K562 (cell line): ENCODE results near the gene AFG1L. TPM values are rescaled to one million over a fixed set of nuclear protein-coding genes. Genes with fewer than 3 reads are reported as not detected.

Source experiments
- CC2D1A ChIP-seq: fragments of 450-650 bp; IDR thresholded peaks from 2 replicates; pipeline ENCODE4 v1.6.1; 2017; ENCODE audit warnings: mild to moderate bottlenecking
- DNMT1 ChIP-seq: fragments of 450-650 bp; IDR thresholded peaks from 2 replicates; pipeline ENCODE4 v1.6.1; 2016; ENCODE audit warnings: antibody characterized with exemption, mild to moderate bottlenecking
- GATA2 ChIP-seq: sonication (generic); formaldehyde crosslinking; IDR thresholded peaks from 2 replicates; pipeline ENCODE4 v1.4.0; 2020; ENCODE audit warnings: mild to moderate bottlenecking, missing genetic modification reagents
- KDM5B ChIP-seq: fragments of 200-600 bp; sonication (generic); IDR thresholded peaks from 2 replicates; pipeline ENCODE4 v1.6.1; 2012; ENCODE audit warnings: low read depth, mild to moderate bottlenecking, moderate library complexity, low read length, control low read depth, inconsistent platforms; ENCODE audit not compliant: insufficient replicate concordance
- MEIS2 ChIP-seq: fragments of 450-650 bp; IDR thresholded peaks from 2 replicates; pipeline ENCODE4 v1.6.1; 2014; ENCODE audit warnings: mild to moderate bottlenecking; ENCODE audit not compliant: partially characterized antibody
- NFIX ChIP-seq: fragments of 250-450 bp; sonication (Bioruptor Pico); IDR thresholded peaks from 2 replicates; pipeline ENCODE4 v1.4.0; 2020; ENCODE audit warnings: low read depth, mild to moderate bottlenecking, moderate library complexity
- NR3C1 ChIP-seq: sonication (generic); formaldehyde crosslinking; IDR thresholded peaks from 2 replicates; pipeline ENCODE4 v1.8.1; 2022; ENCODE audit warnings: missing genetic modification reagents
- PHB2 ChIP-seq: fragments of 450-650 bp; IDR thresholded peaks from 2 replicates; pipeline ENCODE4 v1.6.1; 2017; ENCODE audit warnings: low read depth
- PPARD ChIP-seq: fragments of 250-450 bp; sonication (Bioruptor Pico); IDR thresholded peaks from 2 replicates; pipeline ENCODE4 v1.8.0; 2022; ENCODE audit warnings: inconsistent platforms, mild to moderate bottlenecking, moderate library complexity
- RFX7 ChIP-seq: fragments of 250-450 bp; sonication (Bioruptor Pico); IDR thresholded peaks from 2 replicates; pipeline ENCODE4 v1.5.1; 2021; ENCODE audit warnings: mild to moderate bottlenecking
- RREB1 ChIP-seq: fragments of 250-450 bp; sonication (Bioruptor Pico); IDR thresholded peaks from 2 replicates; pipeline ENCODE4 v1.4.0; 2020
- SMARCA4 ChIP-seq: fragments of 450-650 bp; IDR thresholded peaks from 2 replicates; pipeline ENCODE4 v1.6.1; 2016
- SMARCA5 ChIP-seq: fragments of 450-650 bp; IDR thresholded peaks from 2 replicates; pipeline ENCODE4 v1.6.1; 2016
- SNIP1 ChIP-seq: fragments of 450-650 bp; IDR thresholded peaks from 2 replicates; pipeline ENCODE4 v1.7.1; 2017; ENCODE audit warnings: low read depth, mild to moderate bottlenecking
- STAT6 ChIP-seq: sonication (generic); formaldehyde crosslinking; IDR thresholded peaks from 2 replicates; pipeline ENCODE4 v1.8.1; 2023; ENCODE audit warnings: mild to moderate bottlenecking, missing genetic modification reagents
- TARDBP ChIP-seq: fragments of 450-650 bp; IDR thresholded peaks from 2 replicates; pipeline ENCODE4 v1.6.1; 2016
- ZFX ChIP-seq: sonication (generic); formaldehyde crosslinking; IDR thresholded peaks from 2 replicates; pipeline ENCODE4 v1.8.0; 2022; ENCODE audit warnings: mild to moderate bottlenecking, missing genetic modification reagents, moderate library complexity
- ZNF12 ChIP-seq: sonication (generic); formaldehyde crosslinking; IDR thresholded peaks from 2 replicates; pipeline ENCODE4 v1.4.0; 2020; ENCODE audit warnings: mild to moderate bottlenecking, missing genetic modification reagents
- ZNF586 ChIP-seq: fragments of 450-650 bp; formaldehyde crosslinking; conservative IDR thresholded peaks from 2 replicates; pipeline ENCODE4 v1.4.0; 2020; ENCODE audit warnings: mild to moderate bottlenecking, moderate library complexity
- ZNF699 ChIP-seq: fragments of 250-450 bp; sonication (Bioruptor Pico); IDR thresholded peaks from 2 replicates; pipeline ENCODE4 v1.8.0; 2021; ENCODE audit warnings: mild to moderate bottlenecking, moderate library complexity; ENCODE audit not compliant: insufficient replicate concordance
- polyA plus RNA-seq, 8 experiments: library from polyadenylated mRNA; depleted of rRNA in 4 of 8; stranded (reverse) in 5 of 8; unstranded in 3 of 8; fragments of >200 nt; fragmentation: Nextera tagmentation in 2 of 8; fragmentation: Illumina TruSeq in 1 of 8; extraction: Ambion mirVana in 2 of 8; extraction: Trizol in 1 of 8; gene quantifications; 2 replicates each; pipeline versions ENCODE4 v1.2.1 to v1.2.3, GENCODE V29; 2011 to 2014; ENCODE audit warnings: inconsistent platforms in 1 of 8, missing spikeins in 1 of 8
- total RNA-seq, 7 experiments: library from RNA; depleted of rRNA in 6 of 7; stranded (reverse); fragments of >200 nt in 6 of 7; fragmentation: Illumina TruSeq in 2 of 7; extraction: Trizol in 2 of 7; gene quantifications; 2 replicates each; pipeline versions ENCODE4 v1.2.1 to v1.2.3, GENCODE V29; 2011 to 2021; ENCODE audit warnings: low replicate concordance in 1 of 7

The AFG1L gene
- total and polyA plus RNA-seq, 9 of the 15 experiments (the other 6 are each of a cell fraction or from before 2014, with no cell fraction given) = 2.2 to 15.5 (median 5.8) TPM

GRCh38 chr6:108565893-108566292, 271.0 kb downstream of the AFG1L start (continued):
- TF ChIP-seq RREB1 (CRISPR knock-in tag) = no peak
- peak; percentile 56; the same call in 1 of the 2 replicates for TF ChIP-seq SMARCA5
- TF ChIP-seq PPARD (CRISPR knock-in tag) = no peak
- no peak for TF ChIP-seq STAT6 (CRISPR knock-in tag)
- TF ChIP-seq KDM5B = no peak
- peak; percentile 3 for TF ChIP-seq MEIS2
- no peak for TF ChIP-seq RFX7 (CRISPR knock-in tag)
- 0 out of 2 replicates have a peak, but pooled peaks have one; percentile 19 for TF ChIP-seq SMARCA4
- no peak for TF ChIP-seq PHB2
- no peak for TF ChIP-seq GATA2 (CRISPR knock-in tag)
- TF ChIP-seq ZNF586 (CRISPR knock-in tag) = no peak
- TF ChIP-seq TARDBP = no peak
- no peak for TF ChIP-seq NFIX (CRISPR knock-in tag)
- peak; percentile 65; the same call in 1 of the 2 replicates for TF ChIP-seq DNMT1
- no peak for TF ChIP-seq ZNF699 (CRISPR knock-in tag)
- no peak for TF ChIP-seq SNIP1
- TF ChIP-seq CC2D1A = 0 out of 2 replicates have a peak, but pooled peaks have one; percentile 14
- TF ChIP-seq ZNF12 (CRISPR knock-in tag) = no peak
- TF ChIP-seq NR3C1 (CRISPR knock-in tag) = no peak
- no peak; the same call in 1 of the 2 replicates for TF ChIP-seq ZFX (CRISPR knock-in tag)
